Measurements from ENCODE around the gene FER. TPM values are rescaled to one million over a fixed set of nuclear protein-coding genes. Genes with fewer than 3 reads are reported as not detected.
"Not testable (repeated sequence)": the region's sequence is repeated elsewhere in the genome, so short reads cannot be mapped to it uniquely, and the experiment has no call there.

Gene FER
- total and polyA plus RNA-seq, 8 donors = 1.7 to 218 (median 24.0) TPM

DNA sequence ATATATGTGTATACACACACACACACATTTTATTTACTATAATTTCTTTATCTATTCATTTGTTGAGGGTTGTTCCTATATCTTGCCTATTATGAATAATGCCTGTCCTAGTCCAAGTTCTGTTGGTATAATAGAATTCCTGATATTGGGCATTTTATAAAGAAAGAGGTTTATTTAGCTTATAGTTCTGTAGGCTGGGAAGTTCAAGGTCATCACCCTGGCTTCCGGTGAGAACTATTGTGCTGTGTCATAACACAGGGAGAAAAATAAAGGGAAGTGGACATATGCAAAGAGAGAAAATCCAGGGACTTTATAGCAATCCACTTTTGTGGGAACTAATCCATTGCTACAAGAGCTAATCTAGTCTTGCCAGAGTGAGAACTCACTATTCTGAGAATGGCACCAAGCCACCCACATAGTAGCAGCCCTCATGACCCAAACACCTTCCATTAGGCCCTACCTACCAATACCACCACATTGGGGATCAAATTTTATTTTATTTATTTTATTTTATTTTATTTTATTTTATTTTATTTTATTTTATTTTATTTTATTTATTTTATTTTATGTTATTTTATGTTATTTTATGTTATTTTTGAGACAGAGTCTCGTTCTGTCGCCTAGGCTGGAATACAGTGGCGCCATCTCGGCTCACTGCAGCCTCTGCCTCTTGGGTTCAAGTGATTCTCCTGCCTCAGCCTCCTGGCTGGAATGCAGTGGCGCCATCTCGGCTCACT, 74.7 kb downstream of the FER start:
- TF ChIP-seq, protein P1, sequence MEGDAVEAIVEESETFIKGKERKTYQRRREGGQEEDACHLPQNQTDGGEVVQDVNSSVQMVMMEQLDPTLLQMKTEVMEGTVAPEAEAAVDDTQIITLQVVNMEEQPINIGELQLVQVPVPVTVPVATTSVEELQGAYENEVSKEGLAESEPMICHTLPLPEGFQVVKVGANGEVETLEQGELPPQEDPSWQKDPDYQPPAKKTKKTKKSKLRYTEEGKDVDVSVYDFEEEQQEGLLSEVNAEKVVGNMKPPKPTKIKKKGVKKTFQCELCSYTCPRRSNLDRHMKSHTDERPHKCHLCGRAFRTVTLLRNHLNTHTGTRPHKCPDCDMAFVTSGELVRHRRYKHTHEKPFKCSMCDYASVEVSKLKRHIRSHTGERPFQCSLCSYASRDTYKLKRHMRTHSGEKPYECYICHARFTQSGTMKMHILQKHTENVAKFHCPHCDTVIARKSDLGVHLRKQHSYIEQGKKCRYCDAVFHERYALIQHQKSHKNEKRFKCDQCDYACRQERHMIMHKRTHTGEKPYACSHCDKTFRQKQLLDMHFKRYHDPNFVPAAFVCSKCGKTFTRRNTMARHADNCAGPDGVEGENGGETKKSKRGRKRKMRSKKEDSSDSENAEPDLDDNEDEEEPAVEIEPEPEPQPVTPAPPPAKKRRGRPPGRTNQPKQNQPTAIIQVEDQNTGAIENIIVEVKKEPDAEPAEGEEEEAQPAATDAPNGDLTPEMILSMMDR (IDR thresholded peaks at IDR 0.05) = no peak
- TF ChIP-seq EP300 (IDR thresholded peaks at IDR 0.05) (no peak), POLR2A (IDR thresholded peaks at IDR 0.05) (no peak), POLR2AphosphoS5 (IDR thresholded peaks at IDR 0.05) (no peak)
- DNase-seq = no peak
- peaks cover 0 to 9% (median 0%) of the 10 kb centered on the region in 4 donors for H3K4me1 ChIP-seq
- intact Hi-C loops (cut with DNase I; ENCODE audit: low total_unique reads) = no loop called here
- no peak overlapping the region for H3K27ac ChIP-seq
- H3K9me3 ChIP-seq = no peaks in the 10 kb centered on the region
- no peaks in the 10 kb centered on the region for H3K36me3 ChIP-seq
- no peaks in the 10 kb centered on the region for H3K27me3 ChIP-seq
- no peak overlapping the region for H3K4me3 ChIP-seq
- 82 to 99% (median 96%) methylated on average over 7 of the region's 7 CpGs for WGBS, 5 donors

DNA sequence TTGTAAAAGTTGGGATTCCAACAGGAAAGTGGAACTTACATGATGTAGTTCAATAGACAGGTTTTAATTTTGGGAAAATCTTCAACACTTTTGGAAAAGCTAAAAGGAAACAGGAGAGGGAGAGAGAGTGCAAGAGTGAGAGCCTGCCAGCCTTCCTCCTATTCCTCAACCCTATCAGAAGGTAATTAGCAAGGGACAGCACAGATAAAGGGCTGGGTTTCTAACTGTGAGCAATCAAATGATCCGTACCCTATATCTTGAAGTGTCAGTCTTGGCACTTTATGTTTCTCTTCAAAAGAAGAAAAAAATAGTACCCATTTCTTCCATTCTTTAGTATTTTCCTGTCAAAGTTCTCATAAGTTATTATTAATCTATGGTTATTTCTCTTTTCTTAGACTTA, 79.4 kb downstream of the FER start:
- H3K27ac ChIP-seq = no peak overlapping the region
- no peak overlapping the region for H3K4me3 ChIP-seq
- no peaks in the 10 kb centered on the region for H3K27me3 ChIP-seq
- intact Hi-C loops (cut with DNase I; ENCODE audit: low total_unique reads) = no loop called here
- TF ChIP-seq EP300 (IDR thresholded peaks at IDR 0.05) (no peak), POLR2AphosphoS5 (IDR thresholded peaks at IDR 0.05) (no peak)
- TF ChIP-seq, protein P1 (IDR thresholded peaks at IDR 0.05) = no peak
- no peaks in the 10 kb centered on the region for H3K36me3 ChIP-seq
- 61 to 90% (median 82%) methylated on average over 1 of the region's 1 CpG for WGBS, 5 donors
- no peak for DNase-seq
- no peaks in the 10 kb centered on the region for H3K4me1 ChIP-seq
- H3K9me3 ChIP-seq = no peaks in the 10 kb centered on the region

DNA sequence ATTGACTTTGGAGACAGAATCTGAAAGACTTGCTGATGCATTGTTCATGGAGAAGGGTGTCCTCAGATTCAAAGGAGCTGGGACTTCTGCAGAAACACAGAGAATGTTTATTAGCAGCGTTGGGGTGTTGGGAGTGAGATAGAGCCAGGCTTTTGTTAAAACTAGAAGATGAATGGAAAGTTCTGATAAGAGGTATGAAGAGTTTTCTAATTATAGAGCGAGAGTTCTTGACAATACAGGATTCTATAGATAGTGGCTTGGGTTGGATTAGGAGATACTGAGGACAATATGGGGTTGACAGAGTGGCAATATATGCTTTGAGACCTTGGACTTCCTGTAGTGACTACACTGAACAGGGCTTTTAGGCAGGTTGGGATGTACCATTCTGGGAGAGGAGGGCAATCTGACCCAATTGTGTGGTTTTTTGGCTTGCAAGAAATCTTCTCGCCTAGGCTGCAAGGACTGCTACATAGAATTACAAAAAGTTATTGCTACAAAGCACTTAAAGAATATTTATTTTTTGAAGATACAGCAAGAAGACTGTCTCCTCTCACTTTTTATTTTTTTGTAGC, 83.1 kb downstream of the FER start:
- intact Hi-C loops (cut with DNase I; ENCODE audit: low total_unique reads) = no loop called here
- no peaks in the 10 kb centered on the region for H3K4me1 ChIP-seq
- TF ChIP-seq, protein P1 (IDR thresholded peaks at IDR 0.05) = no peak
- TF ChIP-seq EP300 (IDR thresholded peaks at IDR 0.05) (no peak), POLR2AphosphoS5 (IDR thresholded peaks at IDR 0.05) (no peak), POLR2A (IDR thresholded peaks at IDR 0.05) (no peak)
- H3K27me3 ChIP-seq = no peaks in the 10 kb centered on the region
- no peak for DNase-seq
- WGBS, 5 donors = 84 to 93% (median 87%) methylated on average over 3 of the region's 3 CpGs
- peaks cover 0 to 7% (median 0%) of the 10 kb centered on the region in 4 donors for H3K36me3 ChIP-seq
- no peaks in the 10 kb centered on the region for H3K9me3 ChIP-seq
- no peak overlapping the region for H3K27ac ChIP-seq
- no peak overlapping the region for H3K4me3 ChIP-seq

DNA sequence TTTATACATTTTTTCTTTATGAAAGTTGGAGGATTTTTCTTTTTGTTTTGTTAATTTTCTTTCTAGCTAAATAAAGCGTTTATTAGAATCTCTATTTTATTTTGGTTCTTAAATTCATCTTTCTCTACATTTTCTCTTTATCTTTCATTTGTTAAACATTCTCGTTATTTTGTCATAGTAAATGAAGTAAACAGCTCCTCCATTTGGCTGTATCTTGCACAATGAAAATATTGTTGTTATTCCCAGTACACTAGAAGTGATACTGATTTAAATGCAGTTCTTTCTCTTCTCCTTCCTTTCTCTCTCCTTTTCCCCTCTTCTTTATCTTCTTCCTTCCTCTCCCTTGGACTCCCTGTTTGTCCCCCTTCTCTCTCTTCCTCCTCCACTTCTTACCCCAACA, 88.8 kb downstream of the FER start:
- no peak for DNase-seq
- Histone ChIP-seq H3K27ac (no peak overlapping the region), H3K27me3 (no peaks in the 10 kb centered on the region), H3K4me1 (no peaks in the 10 kb centered on the region), H3K36me3 (peaks cover 0 to 7% (median 4%) of the 10 kb centered on the region in 4 donors), H3K4me3 (no peak overlapping the region), H3K9me3 (no peaks in the 10 kb centered on the region)
- TF ChIP-seq EP300 (IDR thresholded peaks at IDR 0.05) = no peak
- TF ChIP-seq POLR2A (IDR thresholded peaks at IDR 0.05) = no peak
- no peak for TF ChIP-seq POLR2AphosphoS5 (IDR thresholded peaks at IDR 0.05)
- TF ChIP-seq, protein P1 (IDR thresholded peaks at IDR 0.05) = no peak
- 87 to 91% (median 89%) methylated on average over 2 of the region's 2 CpGs for WGBS, 5 donors
- intact Hi-C loops (cut with DNase I; ENCODE audit: low total_unique reads) = no loop called here

DNA sequence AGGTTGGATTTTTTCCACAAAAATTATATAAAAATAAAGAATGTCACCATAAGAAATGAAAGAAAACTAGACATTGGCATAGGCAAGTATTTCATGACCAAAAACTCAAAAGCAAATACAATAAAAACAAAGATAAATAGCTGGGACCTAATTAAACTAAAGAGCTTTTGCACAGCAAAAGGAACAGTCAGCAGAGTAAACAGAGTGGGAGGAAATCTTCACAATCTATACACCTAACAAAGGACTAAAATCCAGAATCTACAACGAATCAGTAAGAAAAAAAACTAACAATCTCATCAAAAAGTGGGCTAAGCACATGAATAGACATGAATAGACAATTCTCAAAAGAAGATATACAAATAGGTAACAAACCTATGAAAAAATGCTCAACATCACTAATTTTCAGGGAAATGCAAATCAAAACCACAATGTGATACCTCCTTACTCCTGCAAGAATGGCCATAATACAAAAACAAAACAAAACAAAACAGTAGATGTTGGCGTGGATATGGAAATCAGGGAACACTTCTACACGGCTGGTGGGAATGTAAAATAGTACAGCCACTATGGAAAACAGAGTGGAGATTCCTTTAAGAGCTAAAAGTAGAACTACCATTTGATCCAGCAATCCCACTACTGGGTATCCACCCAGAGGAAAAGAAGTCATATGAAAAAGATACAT, 94.7 kb downstream of the FER start:
- DNase-seq; H3K9me3 ChIP-seq; H3K4me3 ChIP-seq; H3K27me3 ChIP-seq; H3K27ac ChIP-seq; H3K4me1 ChIP-seq; intact Hi-C loops (cut with DNase I; ENCODE audit: low total_unique reads): not testable (repeated sequence)
- H3K36me3 ChIP-seq = peaks cover 0 to 17% (median 9%) of the 10 kb centered on the region in 4 donors
- 76 to 86% (median 81%) methylated on average over 3 of the region's 3 CpGs for WGBS, 5 donors

DNA sequence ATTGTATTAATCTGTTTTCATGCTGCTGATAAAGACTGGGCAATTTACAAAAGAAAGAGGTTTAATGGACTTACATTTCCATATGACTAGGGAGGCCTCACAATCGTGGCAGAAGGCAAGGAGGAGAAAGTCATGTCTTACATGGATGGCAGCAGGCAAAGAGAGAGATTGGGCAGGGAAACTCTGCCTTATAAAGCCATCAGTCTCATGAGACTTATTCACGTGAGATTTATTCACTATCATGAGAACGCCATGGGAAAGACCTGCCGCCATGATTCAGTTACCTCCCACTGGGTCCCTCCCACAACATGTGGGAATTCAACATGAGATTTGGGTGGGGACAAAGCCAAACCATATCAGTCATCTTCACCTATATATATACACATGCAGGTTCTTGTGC, 103.4 kb downstream of the FER start:
- intact Hi-C loops (cut with DNase I; ENCODE audit: low total_unique reads); H3K4me3 ChIP-seq; H3K9me3 ChIP-seq; H3K27me3 ChIP-seq; H3K4me1 ChIP-seq; H3K27ac ChIP-seq; H3K36me3 ChIP-seq; DNase-seq: not testable (repeated sequence)
- 88 to 96% (median 93%) methylated on average over 4 of the region's 4 CpGs for WGBS, 5 donors
